Peyer's patch (tissue), 4 donors: ENCODE measurements around the gene SLC39A7. TPM values are rescaled to one million over a fixed set of nuclear protein-coding genes. Genes with fewer than 3 reads are reported as not detected.

Experiments
- DNase-seq, 3 donors: peaks; one replicate each; pipeline ENCODE4 v3.0.0-alpha.2; 2017 to 2019
- H3K27ac ChIP-seq, 4 donors: fragments of 200-600 bp; sonication (generic); one replicate each; pipeline ENCODE4 v1.5.1; 2016 to 2019
- H3K27me3 ChIP-seq, 2 donors: fragments of 200-600 bp; sonication (generic); one replicate each; pipeline ENCODE4 v1.5.1; 2019
- H3K36me3 ChIP-seq, 3 donors: fragments of 200-600 bp; sonication (generic); one replicate each; pipeline ENCODE4 v1.5.1; 2016 to 2019
- H3K4me1 ChIP-seq, 4 donors: fragments of 200-600 bp; sonication (generic); one replicate each; pipeline ENCODE4 v1.5.1; 2016 to 2019
- H3K4me3 ChIP-seq, 4 donors: fragments of 200-600 bp; sonication (generic); 1 replicate in 3 of 4; 2 replicates in 1 of 4; pipeline ENCODE4 v1.5.1; 2016 to 2019; ENCODE audit warnings: mild to moderate bottlenecking in 1 of 4
- H3K9me3 ChIP-seq, 4 donors: fragments of 200-600 bp; sonication (generic); one replicate each; pipeline ENCODE4 v1.5.1; 2016 to 2019; ENCODE audit warnings: mild to moderate bottlenecking in 1 of 4
- CTCF ChIP-seq, 6 experiments: fragments of 450-650 bp in 4 of 6; fragments of 200-600 bp in 2 of 6; sonication (generic) in 1 of 6; IDR thresholded peaks; one replicate each; pipeline ENCODE4 v1.5.1; 2017 to 2019; ENCODE audit warnings: antibody characterized with exemption in 6 of 6, mild to moderate bottlenecking in 3 of 6, moderate library complexity in 1 of 6
- POLR2A ChIP-seq, 2 donors: fragments of 450-650 bp; IDR thresholded peaks; one replicate each; pipeline ENCODE4 v1.5.1; 2017; ENCODE audit warnings: antibody characterized with exemption in 2 of 2, mild to moderate bottlenecking in 2 of 2, moderate library complexity in 2 of 2
- total RNA-seq, 4 donors: library from RNA; depleted of rRNA; stranded (reverse); fragments of >200 nt; gene quantifications; one replicate each; pipeline ENCODE4 v1.1.0, GENCODE V29; 2016

The SLC39A7 gene
- total RNA-seq, 4 donors from 2014 or later = 33.8 to 99.0 (median 55.0) TPM

DNA sequence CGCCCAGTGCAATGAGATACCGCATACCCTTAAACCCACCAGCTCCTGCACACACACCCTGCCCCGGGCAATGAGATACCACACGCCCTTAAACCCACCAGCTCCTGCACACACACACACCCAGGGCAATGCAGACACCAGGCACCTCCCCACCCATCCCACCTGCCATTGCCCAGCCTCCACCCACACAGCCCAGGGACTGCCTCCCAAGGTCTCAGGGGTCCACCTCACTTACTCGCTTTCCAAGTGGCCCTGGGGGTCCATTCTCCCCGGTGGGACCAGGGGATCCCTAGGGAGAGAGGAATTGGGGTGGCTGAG lies 32.4 kb upstream of the SLC39A7 start:
- Histone ChIP-seq H3K27me3 (no peaks in the 10 kb centered on the region), H3K9me3 (no peaks in the 10 kb centered on the region), H3K36me3 (no peaks in the 10 kb centered on the region), H3K27ac (no peak overlapping the region), H3K4me1 (no peaks in the 10 kb centered on the region), H3K4me3 (no peak overlapping the region)
- DNase-seq = no peak
- no peak for TF ChIP-seq POLR2A (IDR thresholded peaks at IDR 0.05)
- no peak for TF ChIP-seq CTCF (IDR thresholded peaks at IDR 0.05)

DNA sequence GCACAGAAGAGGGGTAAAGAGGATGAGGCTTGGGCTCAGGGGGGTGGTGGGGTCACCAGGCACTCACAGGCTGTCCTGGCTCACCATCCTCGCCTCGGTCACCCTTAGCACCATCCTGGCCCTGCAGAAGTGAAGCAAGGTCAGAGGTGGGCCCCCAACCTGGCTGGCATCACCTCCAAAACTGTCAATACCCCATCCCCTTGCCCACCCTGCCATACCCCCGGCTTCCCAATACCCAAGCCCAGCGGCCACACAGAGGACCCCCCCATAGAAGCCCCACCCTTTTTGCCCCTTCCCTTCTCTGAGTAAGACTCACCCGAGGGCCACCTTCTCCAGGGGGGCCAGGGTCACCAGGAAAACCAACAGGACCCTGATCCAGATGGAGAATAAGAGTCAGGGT lies 32.0 kb upstream of the SLC39A7 start:
- no peaks in the 10 kb centered on the region for H3K4me1 ChIP-seq
- H3K36me3 ChIP-seq = no peaks in the 10 kb centered on the region
- no peaks in the 10 kb centered on the region for H3K27me3 ChIP-seq
- no peak for DNase-seq
- TF ChIP-seq POLR2A (IDR thresholded peaks at IDR 0.05) (no peak), CTCF (IDR thresholded peaks at IDR 0.05) (no peak)
- no peaks in the 10 kb centered on the region for H3K9me3 ChIP-seq
- H3K27ac ChIP-seq = no peak overlapping the region
- no peak overlapping the region for H3K4me3 ChIP-seq

GRCh38 chr6:33169291-33170175 lies 31.1 kb upstream of the SLC39A7 start:
- Histone ChIP-seq H3K36me3 (no peaks in the 10 kb centered on the region), H3K4me3 (no peak overlapping the region), H3K27ac (no peak overlapping the region), H3K4me1 (no peaks in the 10 kb centered on the region), H3K27me3 (no peaks in the 10 kb centered on the region), H3K9me3 (no peaks in the 10 kb centered on the region)
- TF ChIP-seq CTCF (IDR thresholded peaks at IDR 0.05) = no peak
- TF ChIP-seq POLR2A (IDR thresholded peaks at IDR 0.05) = no peak
- DNase-seq = no peak

DNA sequence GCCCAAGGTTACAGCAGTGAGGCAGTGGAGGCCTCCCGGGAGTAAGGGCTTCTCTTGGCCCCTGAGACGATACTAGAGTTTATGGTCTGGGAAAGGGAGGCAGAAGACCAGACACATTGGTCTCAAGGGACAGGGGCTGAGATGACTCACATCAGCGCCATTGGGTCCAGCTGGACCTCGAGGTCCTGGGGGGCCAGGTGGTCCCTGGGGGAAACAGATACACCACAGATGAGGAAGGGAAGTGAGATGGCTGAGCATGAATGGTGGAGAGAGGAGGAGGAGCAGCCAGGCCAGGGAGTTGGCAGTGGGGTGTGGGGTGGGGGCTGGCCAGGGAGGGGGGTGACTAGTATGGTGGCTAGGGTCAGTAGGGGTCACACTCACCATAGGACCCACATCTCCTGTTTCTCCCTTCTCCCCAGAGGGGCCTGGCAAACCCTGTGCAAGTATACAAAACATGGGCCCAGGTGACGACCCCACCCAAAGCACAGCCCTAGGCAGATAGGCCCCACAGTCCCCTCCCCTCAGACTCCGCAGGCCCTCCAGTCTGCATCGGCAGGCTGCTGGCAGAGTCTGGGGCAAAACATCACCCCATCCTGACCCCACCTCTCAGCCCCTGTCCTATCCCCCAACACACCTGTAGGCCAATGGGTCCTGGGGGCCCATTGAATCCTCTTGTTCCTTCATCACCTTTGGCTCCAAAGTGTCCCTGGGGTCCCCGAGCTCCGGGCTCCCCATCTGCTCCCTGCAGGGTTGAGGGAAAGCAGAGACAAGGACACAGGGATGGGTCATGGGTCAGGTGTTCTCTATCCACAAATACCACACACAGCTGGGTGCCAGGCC lies 30.3 kb upstream of the SLC39A7 start:
- TF ChIP-seq POLR2A (IDR thresholded peaks at IDR 0.05) (no peak), CTCF (IDR thresholded peaks at IDR 0.05) (no peak)
- DNase-seq = no peak
- no peaks in the 10 kb centered on the region for H3K4me1 ChIP-seq
- H3K27me3 ChIP-seq = no peaks in the 10 kb centered on the region
- no peaks in the 10 kb centered on the region for H3K36me3 ChIP-seq
- H3K27ac ChIP-seq = no peak overlapping the region
- no peak overlapping the region for H3K4me3 ChIP-seq
- no peaks in the 10 kb centered on the region for H3K9me3 ChIP-seq

DNA sequence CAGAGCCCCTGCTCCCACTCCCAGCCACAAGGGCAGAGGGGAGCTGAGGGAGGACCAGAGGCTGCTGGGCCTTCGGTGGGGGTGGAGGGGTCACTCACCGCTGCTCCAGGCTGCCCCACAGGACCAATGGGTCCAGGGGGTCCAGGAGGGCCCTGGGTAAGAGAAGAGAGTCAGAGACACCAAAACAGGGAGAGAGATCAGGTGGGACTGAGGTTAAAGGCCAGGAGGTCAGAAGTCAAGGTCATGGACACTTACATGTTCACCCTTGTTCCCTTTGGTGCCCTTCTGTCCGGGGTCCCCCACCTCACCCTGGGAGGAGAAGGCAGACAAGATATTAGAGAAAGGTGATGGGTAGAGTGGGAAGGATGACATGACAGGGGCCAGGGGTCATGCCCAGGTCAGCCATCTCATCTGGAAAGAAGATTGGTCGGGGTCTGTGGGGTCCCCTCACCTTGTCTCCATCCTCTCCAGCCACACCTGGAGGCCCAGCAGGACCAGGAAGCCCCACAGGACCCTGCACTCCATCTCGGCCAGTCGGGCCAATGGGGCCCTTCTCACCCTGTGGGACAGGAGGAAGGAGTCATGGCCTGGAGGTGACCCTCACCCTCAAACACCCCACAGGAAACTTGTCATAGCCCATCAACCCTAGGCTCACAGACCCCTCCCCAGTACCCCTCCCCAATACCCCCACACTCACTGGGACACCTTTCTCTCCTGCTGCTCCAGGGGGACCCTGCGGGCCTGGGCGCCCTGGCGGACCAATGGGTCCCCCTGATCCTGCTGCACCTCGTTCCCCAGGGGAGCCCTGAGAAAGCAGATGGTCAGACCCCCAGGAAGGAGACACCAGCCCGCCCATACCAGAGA lies 29.4 kb upstream of the SLC39A7 start:
- Histone ChIP-seq H3K4me3 (no peak overlapping the region), H3K27ac (no peak overlapping the region), H3K36me3 (no peaks in the 10 kb centered on the region), H3K4me1 (no peaks in the 10 kb centered on the region), H3K9me3 (no peaks in the 10 kb centered on the region), H3K27me3 (no peaks in the 10 kb centered on the region)
- no peak for TF ChIP-seq POLR2A (IDR thresholded peaks at IDR 0.05)
- no peak for TF ChIP-seq CTCF (IDR thresholded peaks at IDR 0.05)
- DNase-seq = no peak
